ENCODE results near the gene IRF2BP2.

The IRF2BP2 gene

GRCh38 chr1:234584420-234584805 lies 25.6 kb downstream of the IRF2BP2 start:
- DNase-seq (ENCODE audit: low read depth in 2 of 2): no peak

DNA sequence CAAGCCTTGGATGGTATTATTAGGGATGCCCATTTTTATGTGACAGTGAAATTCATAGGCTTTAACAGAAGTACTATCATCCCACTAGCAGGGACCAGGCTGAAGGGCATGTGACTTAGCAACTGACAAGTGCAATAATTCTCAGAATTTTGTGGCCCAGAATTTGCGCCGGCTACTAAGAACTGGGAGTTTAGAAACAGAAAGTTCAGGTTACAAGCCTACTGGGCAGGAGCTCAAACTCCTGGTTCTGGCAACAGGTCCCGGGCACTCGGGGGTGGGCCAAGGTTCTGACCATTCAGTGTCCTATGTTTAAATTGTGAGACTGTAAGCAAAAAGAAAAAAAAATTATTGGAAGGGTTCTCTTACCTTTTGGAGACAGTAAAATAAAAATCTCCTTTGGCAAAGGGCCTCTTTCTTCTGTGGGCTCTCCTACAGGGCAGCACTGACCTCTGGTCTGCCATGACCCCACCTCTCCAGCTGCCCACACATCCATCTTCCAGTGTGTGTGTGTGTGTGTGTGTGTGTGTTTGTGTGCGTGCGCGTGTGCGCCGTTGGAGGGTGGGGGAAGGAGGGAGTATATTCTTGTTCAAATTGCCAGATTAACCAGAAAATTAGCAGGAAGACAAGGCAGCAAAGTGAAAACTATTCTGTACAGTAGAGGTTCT lies 26.1 kb downstream of the IRF2BP2 start:
- DNase-seq (ENCODE audit: low read depth in 2 of 2): no peak

- DNase-seq (ENCODE audit: low read depth in 2 of 2): no peak
Measured at GRCh38 chr1:234582681-234583301, 27.2 kb downstream of the IRF2BP2 start.

DNA sequence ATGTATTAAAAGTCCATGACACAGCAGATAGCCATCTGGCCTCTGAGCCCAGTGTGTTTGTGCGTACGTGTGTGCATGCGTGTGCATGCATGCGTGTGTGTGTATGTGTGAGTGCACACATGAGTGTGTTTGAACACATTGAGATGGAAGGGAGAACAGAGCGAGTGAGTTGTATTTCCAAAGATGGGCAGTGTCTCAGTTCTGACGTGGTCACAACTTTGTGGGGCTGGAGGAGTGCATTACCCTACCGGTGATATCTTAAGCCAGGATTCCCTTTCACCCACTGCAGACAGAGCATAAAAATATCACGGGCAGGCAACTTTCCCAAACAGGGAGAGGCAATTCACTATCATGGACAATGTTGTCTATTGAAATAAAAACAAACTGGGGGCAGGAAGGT lies 27.8 kb downstream of the IRF2BP2 start:
- no peak for DNase-seq (ENCODE audit: low read depth in 2 of 2)

DNA sequence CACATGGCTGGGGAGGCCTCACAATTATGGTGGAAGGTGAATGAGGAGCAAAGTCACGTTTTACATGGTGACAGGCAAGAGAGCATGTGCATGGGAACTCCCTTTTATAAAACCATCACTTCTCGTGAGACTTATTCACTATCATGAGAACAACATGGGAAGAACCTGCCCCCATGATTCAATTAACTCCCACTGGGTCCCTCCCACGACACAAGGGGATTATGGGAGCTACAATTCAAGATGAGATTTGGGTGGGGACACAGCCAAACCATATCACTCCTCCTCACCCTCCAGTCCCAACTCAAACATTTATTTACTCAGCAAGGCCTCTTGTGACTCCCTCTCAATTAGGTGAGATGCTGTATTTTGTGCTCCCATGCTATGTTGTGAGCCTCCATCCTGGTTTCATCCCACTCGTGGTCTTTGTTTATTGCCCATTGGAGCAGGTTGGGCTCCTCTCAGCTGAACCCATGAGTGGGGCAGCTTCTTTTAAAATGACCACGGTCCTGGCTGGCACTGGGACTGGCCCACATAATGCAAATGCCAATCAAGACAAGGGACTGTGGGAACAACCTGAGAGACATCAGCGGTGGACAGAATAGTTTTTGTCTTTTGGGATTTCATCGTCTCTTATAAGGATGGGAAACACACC lies 28.8 kb downstream of the IRF2BP2 start:
- DNase-seq (ENCODE audit: low read depth in 2 of 2): no peak

GRCh38 chr1:234579967-234580366 lies 30.0 kb downstream of the IRF2BP2 start:
- no peak for DNase-seq (ENCODE audit: low read depth in 2 of 2)

- DNase-seq (ENCODE audit: low read depth in 2 of 2): no peak
Measured at GRCh38 chr1:234578735-234579134, 31.2 kb downstream of the IRF2BP2 start.

GRCh38 chr1:234578087-234578486 lies 31.9 kb downstream of the IRF2BP2 start:
- DNase-seq (ENCODE audit: low read depth in 2 of 2): no peak

DNA sequence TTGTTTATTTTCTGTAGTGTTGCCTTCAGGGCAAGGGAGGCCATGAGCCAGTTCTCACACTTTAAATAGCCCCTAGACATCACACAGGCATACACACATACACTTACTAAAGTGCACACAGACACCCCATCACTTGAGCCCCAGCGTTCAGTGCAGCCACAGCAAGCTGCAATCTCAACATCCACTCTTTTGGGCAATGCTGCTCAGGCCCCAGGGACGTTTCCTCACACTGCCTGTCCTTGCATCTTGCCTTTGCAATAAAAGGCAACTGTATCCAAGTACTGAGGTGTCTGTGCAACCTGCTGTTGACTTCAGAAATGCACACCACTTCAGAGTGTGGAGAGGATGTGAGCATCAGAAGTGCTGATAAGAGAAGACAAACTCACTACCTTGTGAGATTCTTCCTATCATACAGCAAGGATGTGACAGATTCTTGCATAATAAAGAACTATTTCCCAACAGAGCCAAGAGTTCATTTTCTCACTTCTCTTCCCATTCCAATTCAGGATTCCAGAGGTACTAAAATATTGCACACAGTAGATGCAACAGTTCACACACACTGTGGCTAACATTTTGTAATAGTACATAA lies 36.2 kb downstream of the IRF2BP2 start:
- no peak for DNase-seq (ENCODE audit: low read depth in 2 of 2)

- no peak for DNase-seq (ENCODE audit: low read depth in 2 of 2)
Measured at GRCh38 chr1:234572966-234573365, 37.0 kb downstream of the IRF2BP2 start.

- no peak for DNase-seq (ENCODE audit: low read depth in 2 of 2)
Measured at GRCh38 chr1:234571702-234572101, 38.3 kb downstream of the IRF2BP2 start.

- no peak for DNase-seq (ENCODE audit: low read depth in 2 of 2)
Measured at GRCh38 chr1:234570329-234571120, 39.5 kb downstream of the IRF2BP2 start.

DNA sequence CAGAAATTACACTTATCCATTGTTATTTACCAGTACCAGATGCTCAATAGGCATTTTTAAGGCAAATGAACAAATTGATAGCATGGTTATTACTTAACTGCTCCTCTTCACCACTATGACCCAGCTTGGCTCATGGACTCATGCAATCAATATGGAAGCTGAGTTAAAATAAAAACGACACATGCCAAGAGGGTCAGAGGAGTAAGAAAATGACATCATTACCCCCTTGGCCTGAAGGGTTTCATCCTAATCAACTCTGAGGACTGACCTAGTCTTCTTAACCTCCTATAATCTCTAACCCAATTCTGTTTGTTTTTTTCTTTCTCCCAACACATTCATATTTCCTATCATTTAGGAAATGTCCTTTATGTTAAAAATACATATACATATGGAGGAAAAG lies 41.6 kb downstream of the IRF2BP2 start:
- DNase-seq (ENCODE audit: low read depth in 2 of 2): no peak

- no peak for DNase-seq (ENCODE audit: low read depth in 2 of 2)
Measured at GRCh38 chr1:234565132-234565531, 44.8 kb downstream of the IRF2BP2 start.

- no peak for DNase-seq (ENCODE audit: low read depth in 2 of 2)
Measured at GRCh38 chr1:234564035-234565029, 45.6 kb downstream of the IRF2BP2 start.

GRCh38 chr1:234562334-234562733 lies 47.6 kb downstream of the IRF2BP2 start:
- no peak for DNase-seq (ENCODE audit: low read depth in 2 of 2)

DNA sequence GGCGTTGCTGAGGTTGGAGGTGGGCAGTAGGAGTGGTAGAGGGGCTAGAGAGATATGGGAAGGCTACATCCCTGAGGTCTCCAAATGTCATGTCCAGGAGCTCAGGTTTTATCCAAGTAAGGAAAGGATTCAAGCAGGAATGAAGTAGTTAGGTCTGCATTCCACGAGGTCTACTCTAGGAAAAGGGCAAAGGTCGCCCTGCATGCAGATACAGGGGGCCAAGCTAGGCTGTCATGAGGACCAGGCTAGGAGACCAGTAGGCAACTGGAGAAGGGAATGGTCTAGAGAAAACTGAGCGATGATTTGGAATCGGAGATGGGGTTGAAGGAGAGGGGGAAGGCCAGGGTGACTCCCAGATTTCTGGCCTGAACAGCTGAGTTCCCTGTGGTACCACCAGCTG lies 48.7 kb downstream of the IRF2BP2 start:
- no peak for DNase-seq (ENCODE audit: low read depth in 2 of 2)

DNA sequence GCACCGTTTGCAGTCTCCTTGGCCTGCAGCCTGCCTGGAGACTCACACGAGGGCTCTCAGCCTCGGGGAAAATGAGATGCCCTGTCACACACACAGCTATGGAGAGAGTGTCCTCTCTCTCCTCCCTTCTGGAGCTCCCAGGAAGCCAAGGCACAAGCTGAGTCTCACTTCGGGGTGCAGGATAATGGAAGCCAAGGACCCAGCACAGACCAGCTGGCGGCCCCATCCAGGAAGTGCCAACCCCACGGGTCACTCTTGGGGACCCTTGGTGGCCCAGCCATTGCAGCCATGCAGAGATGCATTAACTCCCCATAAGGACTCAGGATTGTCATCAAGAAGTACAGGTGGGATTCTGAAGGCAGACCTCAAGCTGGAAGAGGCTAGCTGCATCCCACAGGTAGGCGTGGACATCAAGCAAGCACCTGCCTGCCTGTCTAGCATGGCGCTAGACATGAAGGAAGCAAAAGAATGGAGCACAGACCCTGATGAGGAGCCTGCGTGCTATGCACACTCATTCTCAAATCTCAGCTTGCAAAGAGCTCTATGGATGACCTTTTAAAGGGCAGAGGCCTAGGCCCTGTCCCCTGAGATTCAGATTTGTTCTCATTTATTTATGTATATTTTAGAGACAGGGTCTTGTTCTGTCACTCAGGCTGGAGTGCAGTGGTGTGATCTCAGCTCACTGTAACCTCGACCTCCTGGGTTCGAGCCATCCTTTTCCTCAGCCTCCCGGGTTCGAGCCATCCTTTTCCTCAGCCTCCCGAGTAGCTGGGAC lies 49.9 kb downstream of the IRF2BP2 start:
- DNase-seq (ENCODE audit: low read depth in 2 of 2): no peak

DNA sequence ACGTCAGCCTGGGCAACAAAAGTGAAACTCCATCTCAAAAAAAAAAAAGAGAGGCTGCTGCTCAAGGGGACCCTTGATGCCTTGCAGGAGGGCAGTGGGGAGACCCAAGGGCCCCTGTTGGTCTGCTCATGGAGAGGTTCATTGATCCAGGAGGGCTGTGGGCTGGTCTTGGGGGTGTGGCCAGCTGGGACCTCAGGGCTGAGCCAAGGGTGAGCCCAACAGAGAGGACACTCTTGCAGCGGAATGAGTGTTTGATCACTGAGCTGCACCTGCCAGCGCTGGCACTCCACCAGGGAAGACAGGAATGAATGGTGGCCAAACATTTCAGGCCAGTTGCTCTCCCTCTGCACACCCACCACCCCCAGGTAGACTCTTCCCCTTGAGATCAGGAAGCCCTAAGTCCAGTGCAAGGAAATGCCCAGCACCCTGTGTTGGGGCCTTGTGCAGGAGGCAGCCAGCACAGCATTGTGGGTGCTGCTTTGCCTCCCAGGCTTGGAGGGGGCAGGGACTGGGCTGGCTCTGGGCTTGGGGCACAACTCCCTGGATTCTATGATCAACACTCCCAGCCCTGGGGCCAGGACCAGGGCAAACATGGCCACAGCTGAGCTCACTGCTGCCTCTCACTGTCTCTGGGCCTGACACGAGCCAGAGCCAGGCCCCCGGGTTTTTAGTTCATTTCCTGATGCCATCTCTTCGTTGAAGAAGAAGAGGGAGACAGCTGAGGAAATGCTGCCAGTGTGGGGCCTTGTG lies 50.7 kb downstream of the IRF2BP2 start:
- DNase-seq (ENCODE audit: low read depth in 2 of 2): no peak
